Measurements from ENCODE around the gene S100Z. TPM values are rescaled to one million over a fixed set of nuclear protein-coding genes. Genes with fewer than 3 reads are reported as not detected.

The S100Z gene
- total RNA-seq, 3 donors from 2014 or later, result 0.78 TPM; not detected in 2

DNA sequence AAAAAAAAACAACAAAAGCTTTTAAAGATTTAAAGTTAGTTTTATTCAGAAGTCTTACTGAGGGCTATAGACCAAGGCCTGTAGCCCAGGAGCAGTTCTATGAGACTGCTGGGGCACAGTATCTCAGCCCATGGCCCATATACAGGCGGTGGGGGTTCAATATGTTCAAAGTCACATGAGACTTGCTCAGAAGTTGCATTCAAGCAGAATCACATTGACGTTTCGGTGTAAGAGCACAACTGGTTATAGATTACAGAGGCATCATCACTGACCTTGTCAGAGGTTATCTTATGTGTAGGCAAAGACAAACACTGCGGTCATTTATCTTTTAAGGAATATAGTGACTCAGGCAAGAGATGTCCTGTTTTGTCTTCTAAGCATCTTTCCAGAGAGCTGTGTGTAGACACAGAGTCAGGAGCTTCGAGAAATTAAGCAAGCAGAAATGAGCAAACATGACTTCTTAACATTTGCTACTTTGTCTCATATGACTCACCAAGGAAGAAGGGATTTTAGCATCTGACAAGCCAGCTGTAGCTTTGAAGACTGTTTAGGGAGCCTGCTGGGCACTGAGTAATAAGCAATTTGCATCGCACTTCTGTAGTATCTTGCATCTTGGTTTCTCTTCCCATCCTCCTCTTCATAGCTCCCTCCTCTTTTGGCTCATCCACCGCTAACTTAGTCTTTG, 43.9 kb upstream of the S100Z start:
- Histone ChIP-seq H3K4me3 (no peak overlapping the region), H3K9me3 (no peaks in the 10 kb centered on the region), H3K4me1 (ENCODE audit: low read depth) (no peaks in the 10 kb centered on the region), H3K36me3 (ENCODE audit: low read depth) (no peaks in the 10 kb centered on the region)
- no peak for DNase-seq
- TF ChIP-seq, protein P1, sequence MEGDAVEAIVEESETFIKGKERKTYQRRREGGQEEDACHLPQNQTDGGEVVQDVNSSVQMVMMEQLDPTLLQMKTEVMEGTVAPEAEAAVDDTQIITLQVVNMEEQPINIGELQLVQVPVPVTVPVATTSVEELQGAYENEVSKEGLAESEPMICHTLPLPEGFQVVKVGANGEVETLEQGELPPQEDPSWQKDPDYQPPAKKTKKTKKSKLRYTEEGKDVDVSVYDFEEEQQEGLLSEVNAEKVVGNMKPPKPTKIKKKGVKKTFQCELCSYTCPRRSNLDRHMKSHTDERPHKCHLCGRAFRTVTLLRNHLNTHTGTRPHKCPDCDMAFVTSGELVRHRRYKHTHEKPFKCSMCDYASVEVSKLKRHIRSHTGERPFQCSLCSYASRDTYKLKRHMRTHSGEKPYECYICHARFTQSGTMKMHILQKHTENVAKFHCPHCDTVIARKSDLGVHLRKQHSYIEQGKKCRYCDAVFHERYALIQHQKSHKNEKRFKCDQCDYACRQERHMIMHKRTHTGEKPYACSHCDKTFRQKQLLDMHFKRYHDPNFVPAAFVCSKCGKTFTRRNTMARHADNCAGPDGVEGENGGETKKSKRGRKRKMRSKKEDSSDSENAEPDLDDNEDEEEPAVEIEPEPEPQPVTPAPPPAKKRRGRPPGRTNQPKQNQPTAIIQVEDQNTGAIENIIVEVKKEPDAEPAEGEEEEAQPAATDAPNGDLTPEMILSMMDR (IDR thresholded peaks at IDR 0.05), result no peak
- intact Hi-C loops (cut with DNase I, micrococcal nuclease), result no loop called here
- ATAC-seq, result peak; percentile 49

DNA sequence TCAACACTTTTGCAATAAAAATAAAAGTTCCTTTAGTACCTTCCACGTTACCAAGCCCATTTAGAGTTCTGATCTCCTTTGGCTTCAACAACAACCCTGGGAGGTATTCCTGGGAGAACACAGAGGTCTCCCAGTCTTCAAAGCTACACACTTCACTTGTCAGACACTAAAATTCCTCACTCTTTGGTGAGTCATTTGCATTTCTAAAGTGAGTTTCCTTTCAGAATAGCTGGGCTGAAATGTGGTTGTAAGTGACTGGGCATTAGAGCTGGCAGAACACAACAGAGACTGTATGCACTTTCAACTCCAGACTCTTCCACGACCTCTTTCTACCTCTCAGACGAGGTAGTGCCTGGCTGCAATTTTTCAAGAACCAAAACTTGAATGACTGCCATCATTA, 42.5 kb upstream of the S100Z start:
- ATAC-seq (no peak), DNase-seq (no peak)
- TF ChIP-seq, protein P1 (IDR thresholded peaks at IDR 0.05), result no peak
- H3K9me3 ChIP-seq, result peaks cover 3% of the 10 kb centered on the region
- no peak overlapping the region for H3K4me3 ChIP-seq
- H3K4me1 ChIP-seq (ENCODE audit: low read depth), result no peaks in the 10 kb centered on the region
- intact Hi-C loops (cut with DNase I, micrococcal nuclease), result no loop called here
- H3K36me3 ChIP-seq (ENCODE audit: low read depth), result no peaks in the 10 kb centered on the region

DNA sequence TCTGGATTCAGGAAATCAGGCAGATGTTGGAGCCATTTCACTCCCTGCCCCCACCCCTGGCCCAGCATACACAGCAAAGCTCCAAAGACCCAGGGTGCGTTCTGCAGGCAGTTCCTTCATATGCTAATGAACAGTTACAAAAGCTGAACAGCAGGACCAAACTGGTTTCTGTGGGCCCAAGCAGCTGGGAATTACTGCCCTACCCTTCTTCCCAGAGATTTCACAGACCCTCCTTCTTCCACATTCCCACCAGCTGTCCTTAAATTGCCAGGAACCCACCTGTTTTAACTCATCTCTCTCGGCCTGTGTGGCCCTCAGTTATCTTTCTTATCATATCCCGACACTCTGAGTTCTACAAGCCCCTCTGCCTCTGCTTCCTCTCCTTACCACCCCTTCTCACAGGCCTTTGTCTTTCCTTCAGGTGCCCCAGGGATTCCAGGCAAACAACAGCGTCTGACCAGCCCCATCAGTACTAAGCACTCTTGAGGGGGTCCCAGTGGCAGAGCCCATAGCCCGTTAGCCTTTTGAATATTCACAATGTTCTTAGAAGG, 41.6 kb upstream of the S100Z start:
- H3K36me3 ChIP-seq (ENCODE audit: low read depth), result no peaks in the 10 kb centered on the region
- ATAC-seq (no peak), DNase-seq (no peak)
- TF ChIP-seq, protein P1 (IDR thresholded peaks at IDR 0.05), result no peak
- intact Hi-C loops (cut with DNase I, micrococcal nuclease), result no loop called here
- H3K4me1 ChIP-seq (ENCODE audit: low read depth), result no peaks in the 10 kb centered on the region
- H3K9me3 ChIP-seq, result peaks cover 3% of the 10 kb centered on the region
- H3K4me3 ChIP-seq, result no peak overlapping the region

DNA sequence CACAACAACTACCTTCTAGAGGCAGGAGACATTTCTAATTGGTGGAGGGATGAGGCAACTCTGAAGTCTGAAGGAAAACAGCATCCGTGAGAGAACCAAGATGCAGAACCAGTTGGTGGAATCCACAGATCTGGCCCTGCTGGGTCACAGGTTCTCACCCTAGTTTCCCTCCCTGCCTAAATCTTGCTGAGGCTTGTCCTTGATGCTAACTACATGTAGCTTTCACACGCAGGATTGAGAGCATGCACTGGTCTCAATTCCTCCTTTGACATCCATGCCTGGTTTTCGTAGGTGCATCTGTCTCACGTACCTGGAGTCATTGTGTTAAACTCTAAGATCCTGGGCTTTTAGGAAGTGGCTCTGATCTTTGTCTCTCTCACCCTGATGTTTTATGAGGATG, 40.7 kb upstream of the S100Z start:
- no peak overlapping the region for H3K4me3 ChIP-seq
- no peak for DNase-seq
- ATAC-seq, result no peak
- H3K9me3 ChIP-seq, result peaks cover 3% of the 10 kb centered on the region
- intact Hi-C loops (cut with DNase I, micrococcal nuclease), result no loop called here
- no peaks in the 10 kb centered on the region for H3K4me1 ChIP-seq (ENCODE audit: low read depth)
- no peaks in the 10 kb centered on the region for H3K36me3 ChIP-seq (ENCODE audit: low read depth)
- TF ChIP-seq, protein P1 (IDR thresholded peaks at IDR 0.05), result no peak

DNA sequence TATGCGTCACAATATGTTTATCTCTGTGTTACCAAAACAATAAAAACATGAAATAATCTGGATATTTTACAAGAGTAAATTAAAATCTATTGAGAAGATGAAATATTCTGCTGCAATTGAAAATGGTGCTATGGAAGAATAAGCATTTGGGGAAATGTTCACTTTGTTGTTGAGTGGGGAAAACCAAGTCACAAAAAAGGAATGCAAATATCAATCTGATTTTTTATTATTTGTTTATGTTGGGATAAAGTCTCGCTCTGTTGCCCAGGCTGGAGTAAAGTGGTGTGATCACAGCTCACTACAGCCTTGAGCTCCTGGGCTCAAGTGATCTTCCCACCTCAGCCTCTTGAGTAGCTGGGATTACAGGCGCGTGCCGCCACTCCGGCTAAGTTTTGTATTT, 39.6 kb upstream of the S100Z start:
- no peak overlapping the region for H3K4me3 ChIP-seq
- H3K9me3 ChIP-seq, result peaks cover 3% of the 10 kb centered on the region
- ATAC-seq, result no peak
- intact Hi-C loops (cut with DNase I, micrococcal nuclease), result no loop called here
- H3K36me3 ChIP-seq (ENCODE audit: low read depth), result no peaks in the 10 kb centered on the region
- TF ChIP-seq, protein P1 (IDR thresholded peaks at IDR 0.05), result no peak
- DNase-seq, result no peak
- no peaks in the 10 kb centered on the region for H3K4me1 ChIP-seq (ENCODE audit: low read depth)

Measured in mucosa of descending colon (tissue), 3 donors.